ENCODE results near the gene CDCA4.

Gene CDCA4

GRCh38 chr14:104973385-104974145 lies 47.3 kb downstream of the CDCA4 start:
- ATAC-seq = no peak

GRCh38 chr14:104973135-104973384 lies 47.8 kb downstream of the CDCA4 start:
- no peak for ATAC-seq

- ATAC-seq = no peak
These were observed 48.4 kb downstream of the CDCA4 start for GRCh38 chr14:104972301-104973134.

GRCh38 chr14:104971447-104972240 lies 49.2 kb downstream of the CDCA4 start:
- no peak for ATAC-seq

- no peak for ATAC-seq
These were observed 50.4 kb downstream of the CDCA4 start for GRCh38 chr14:104970231-104971068.

- no peak for ATAC-seq
These were observed 51.1 kb downstream of the CDCA4 start for GRCh38 chr14:104969741-104970230.

- no peak for ATAC-seq
These were observed 52.1 kb downstream of the CDCA4 start for GRCh38 chr14:104968541-104969401.

GRCh38 chr14:104968153-104968527 lies 52.7 kb downstream of the CDCA4 start:
- no peak for ATAC-seq

- no peak for ATAC-seq
These were observed 53.3 kb downstream of the CDCA4 start for GRCh38 chr14:104967386-104968152.

GRCh38 chr14:104966981-104967385 lies 53.9 kb downstream of the CDCA4 start:
- ATAC-seq = no peak

GRCh38 chr14:104966261-104966865 lies 54.5 kb downstream of the CDCA4 start:
- ATAC-seq = no peak

- no peak for ATAC-seq
These were observed 55.2 kb downstream of the CDCA4 start for GRCh38 chr14:104965561-104966231.

- ATAC-seq = no peak
These were observed 56.3 kb downstream of the CDCA4 start for GRCh38 chr14:104964546-104964945.

All from activated CD4-positive, CD25-positive, alpha-beta regulatory T cell treated with anti-CD3 and anti-CD28 coated beads, Interleukin-2, amount 50 U/mL, for 24 hours (primary cell).